Motor neuron (in vitro differentiated cells): ENCODE data around the gene ADPRM. TPM values are rescaled to one million over a fixed set of nuclear protein-coding genes. Genes with fewer than 3 reads are reported as not detected.

Source experiments
- ATAC-seq, 8 experiments: fragments of 200-7000 bp; cut with Tn5 transposase; replicated peaks in 6 of 8; 2 replicates each; pipeline ENCODE4 v1.8.0; 2021; ENCODE audit warnings: mild to moderate bottlenecking in 8 of 8, moderate library complexity in 8 of 8
- H3K27ac ChIP-seq, 2 donors: fragments of 250-450 bp; sonication (Bioruptor Pico); 2 replicates each; pipeline ENCODE4 v1.9.0; 2021; ENCODE audit warnings: antibody characterized with exemption in 2 of 2, mild to moderate bottlenecking in 2 of 2, moderate library complexity in 1 of 2
- H3K4me1 ChIP-seq, 2 donors: fragments of 250-450 bp; sonication (Bioruptor Pico); replicated peaks in 1 of 2; 2 replicates each; pipeline ENCODE4 v1.6.1; 2021; ENCODE audit warnings: antibody characterized with exemption in 2 of 2, mild to moderate bottlenecking in 2 of 2, moderate library complexity in 1 of 2
- H3K4me3 ChIP-seq, 5 donors: fragments of 250-450 bp; sonication (Bioruptor Pico); 2 replicates each; pipeline ENCODE4 v1.9.0; 2021; ENCODE audit warnings: antibody characterized with exemption in 5 of 5, mild to moderate bottlenecking in 5 of 5, moderate library complexity in 4 of 5
- WGBS, 10 experiments: fragments of 450-650 bp; shearing (Covaris generic); methylation state at CpG; one replicate each; pipeline ENCODE4 v1.0.0; 2022; 5-methylcytosine and 5-hydroxymethylcytosine counted together
- in situ Hi-C, 9 experiments: fragments of 400-800 bp; cut with MboI; loops; one replicate each; pipeline ENCODE4 v1.15.0; 2021; ENCODE audit warnings: low sequenced_read_pairs in 9 of 9, low pct_unique_long_range_greater_than_20kb in 2 of 9; ENCODE audit not compliant: unreplicated experiment in 9 of 9
- total RNA-seq, 8 experiments: library from RNA; unstranded; fragments of 300-600 nt; gene quantifications; 2 replicates each; pipeline versions ENCODE4 v1.2.3 to v1.2.4, GENCODE V29; 2022

ADPRM gene
- total RNA-seq, 8 experiments from 2014 or later, result 10.0 to 18.5 (median 16.6) TPM

- Histone ChIP-seq H3K4me1 (peaks cover 16 to 17% of the 10 kb centered on the region in 2 donors), H3K4me3 (no peak overlapping the region), H3K27ac (no peak overlapping the region)
- ATAC-seq, result peak in 7 of 8 experiments; percentile 43 to 75 (median 55)
- in situ Hi-C loops, result loop anchor here in 4 of 9 experiments (10.0 to 25.0 kb wide), 3 partner anchors 92 to 392 kb away; partner anchors contain the start of gene PIRT (in 2 of the 4)
- WGBS, 10 experiments, result 0 to 93% (median 73%) methylated on average over 1 to 6 of the region's 6 CpGs; no CpG with 5 or more reads in 2 of the 10 experiments
Observed at GRCh38 chr17:10745231-10745630, 47.8 kb downstream of the ADPRM start.

GRCh38 chr17:10748531-10749181 lies 51.3 kb downstream of the ADPRM start:
- in situ Hi-C loops, result loop anchor here in 4 of 9 experiments (10.0 to 25.0 kb wide), 3 partner anchors 89 to 389 kb away; partner anchors contain the start of gene PIRT (in 2 of the 4)
- 0 to 65% (median 50%) methylated on average over 1 to 6 of the region's 9 CpGs; no CpG with 5 or more reads in 3 of the 10 experiments for WGBS, 10 experiments
- Histone ChIP-seq H3K27ac (peak overlapping the region in 1 of 2 donors; percentile 16), H3K4me1 (peaks cover 17 to 21% of the 10 kb centered on the region in 2 donors), H3K4me3 (no peak overlapping the region)
- ATAC-seq, result peak; percentile 35 to 93 (median 78)

GRCh38 chr17:10750210-10750609 lies 52.8 kb downstream of the ADPRM start:
- 93 to 100% (median 98%) methylated on average over 2 to 4 of the region's 4 CpGs; no CpG with 5 or more reads in 6 of the 10 experiments for WGBS, 10 experiments
- in situ Hi-C loops, result loop anchor here in 1 of 9 experiments (5.0 kb wide), 1 partner anchor 92 kb away; no protein-coding TSS in a partner anchor
- ATAC-seq, result no peak
- Histone ChIP-seq H3K27ac (no peak overlapping the region), H3K4me3 (no peak overlapping the region), H3K4me1 (peaks cover 18 to 24% of the 10 kb centered on the region in 2 donors)

GRCh38 chr17:10751563-10751962 lies 54.2 kb downstream of the ADPRM start:
- 17 to 93% (median 67%) methylated on average over 1 to 2 of the region's 3 CpGs; no CpG with 5 or more reads in 5 of the 10 experiments for WGBS, 10 experiments
- peak in 4 of 8 experiments; percentile 33 to 83 (median 42) for ATAC-seq
- H3K4me3 ChIP-seq, result no peak overlapping the region
- no peak overlapping the region for H3K27ac ChIP-seq
- in situ Hi-C loops, result loop anchor here in 1 of 9 experiments (5.0 kb wide), 1 partner anchor 91 kb away; no protein-coding TSS in a partner anchor
- H3K4me1 ChIP-seq, result peaks cover 27 to 37% of the 10 kb centered on the region in 2 donors

- WGBS, 10 experiments, result 67 to 100% (median 76%) methylated on average over 1 to 4 of the region's 10 CpGs; no CpG with 5 or more reads in 6 of the 10 experiments
Observed at GRCh38 chr17:10752696-10753095, 55.3 kb downstream of the ADPRM start.

GRCh38 chr17:10754109-10754508 lies 56.7 kb downstream of the ADPRM start:
- Histone ChIP-seq H3K4me3 (no peak overlapping the region), H3K4me1 (peaks cover 18 to 33% of the 10 kb centered on the region in 2 donors), H3K27ac (no peak overlapping the region)
- in situ Hi-C loops, result loop anchor here in 1 of 9 experiments (5.0 kb wide), 1 partner anchor 88 kb away; no protein-coding TSS in a partner anchor
- ATAC-seq, result no peak
- 15 to 49% (median 19%) methylated on average over 1 to 2 of the region's 2 CpGs; no CpG with 5 or more reads in 6 of the 10 experiments for WGBS, 10 experiments

More at GRCh38 chr17:10752696-10753095, 55.3 kb downstream of the ADPRM start:
- peaks cover 29 to 44% of the 10 kb centered on the region in 2 donors for H3K4me1 ChIP-seq
- in situ Hi-C loops, result loop anchor here in 1 of 9 experiments (5.0 kb wide), 1 partner anchor 90 kb away; no protein-coding TSS in a partner anchor
- no peak overlapping the region for H3K27ac ChIP-seq
- no peak for ATAC-seq
- no peak overlapping the region for H3K4me3 ChIP-seq

- Histone ChIP-seq H3K27ac (no peak overlapping the region), H3K4me3 (no peak overlapping the region)
Observed at GRCh38 chr17:10754861-10755591, 57.6 kb downstream of the ADPRM start.

GRCh38 chr17:10755592-10756127 lies 58.3 kb downstream of the ADPRM start:
- peaks cover 13 to 28% of the 10 kb centered on the region in 2 donors for H3K4me1 ChIP-seq
- no peak for ATAC-seq
- in situ Hi-C loops, result no loop called here
- no peak overlapping the region for H3K4me3 ChIP-seq
- H3K27ac ChIP-seq, result no peak overlapping the region
- 0 to 77% (median 67%) methylated on average over 1 to 3 of the region's 3 CpGs; no CpG with 5 or more reads in 3 of the 10 experiments for WGBS, 10 experiments

More at GRCh38 chr17:10754861-10755591, 57.6 kb downstream of the ADPRM start:
- ATAC-seq, result peak in 3 of 8 experiments; percentile 5 to 25 (median 22)
- H3K4me1 ChIP-seq, result peaks cover 13 to 28% of the 10 kb centered on the region in 2 donors
- in situ Hi-C loops, result loop anchor here in 1 of 9 experiments (5.0 kb wide), 1 partner anchor 87 kb away; no protein-coding TSS in a partner anchor
- 28 to 83% (median 50%) methylated on average over 1 to 12 of the region's 14 CpGs; no CpG with 5 or more reads in 1 of the 10 experiments for WGBS, 10 experiments

- no peak overlapping the region for H3K27ac ChIP-seq
- peaks cover 13 to 27% of the 10 kb centered on the region in 2 donors for H3K4me1 ChIP-seq
- no peak overlapping the region for H3K4me3 ChIP-seq
- in situ Hi-C loops, result no loop called here
- ATAC-seq, result peak in 6 of 8 experiments; percentile 62 to 87 (median 76)
- 0% methylated on average over 1 of the region's 1 CpG; no CpG with 5 or more reads in 9 of the 10 experiments for WGBS, 10 experiments
Observed at GRCh38 chr17:10756185-10756584, 58.8 kb downstream of the ADPRM start.

- Histone ChIP-seq H3K27ac (no peak overlapping the region), H3K4me1 (peaks cover 13 to 24% of the 10 kb centered on the region in 2 donors), H3K4me3 (no peak overlapping the region)
- peak in 3 of 8 experiments; percentile 62 to 75 (median 70) for ATAC-seq
- WGBS, 10 experiments, result 0 to 100% (median 100%) methylated on average over 1 of the region's 2 CpGs; no CpG with 5 or more reads in 7 of the 10 experiments
- in situ Hi-C loops, result no loop called here
Observed at GRCh38 chr17:10756619-10757018, 59.2 kb downstream of the ADPRM start.

GRCh38 chr17:10757067-10757466 lies 59.7 kb downstream of the ADPRM start:
- peaks cover 13 to 24% of the 10 kb centered on the region in 2 donors for H3K4me1 ChIP-seq
- in situ Hi-C loops, result no loop called here
- peak in 3 of 8 experiments; percentile 40 to 64 (median 45) for ATAC-seq
- 20 to 100% (median 84%) methylated on average over 1 to 3 of the region's 6 CpGs; no CpG with 5 or more reads in 4 of the 10 experiments for WGBS, 10 experiments
- H3K4me3 ChIP-seq, result no peak overlapping the region
- H3K27ac ChIP-seq, result no peak overlapping the region

GRCh38 chr17:10757647-10758046 lies 60.3 kb downstream of the ADPRM start:
- Histone ChIP-seq H3K4me3 (no peak overlapping the region), H3K27ac (no peak overlapping the region), H3K4me1 (peaks cover 13 to 24% of the 10 kb centered on the region in 2 donors)
- in situ Hi-C loops, result no loop called here
- ATAC-seq, result peak in 1 of 8 experiments; percentile 2
- 29 to 100% (median 59%) methylated on average over 1 to 2 of the region's 2 CpGs; no CpG with 5 or more reads in 5 of the 10 experiments for WGBS, 10 experiments
